ENCODE data around the gene PBX4. TPM values are rescaled to one million over a fixed set of nuclear protein-coding genes. Genes with fewer than 3 reads are reported as not detected.

PBX4 gene
- total and polyA plus RNA-seq, 4 donors, result 2.2 to 8.3 (median 6.8) TPM

GRCh38 chr19:19654441-19654840 is 36.0 kb upstream of the PBX4 start:
- H3K4me3 ChIP-seq, result no peak overlapping the region
- no peaks in the 10 kb centered on the region for H3K4me1 ChIP-seq (ENCODE audit: control insufficient read depth in 5 of 5, insufficient read depth in 5 of 5, low read length in 5 of 5)
- 95 to 97% methylated on average over 15 of the region's 15 CpGs for WGBS, 2 donors
- no peak for DNase-seq
- TF ChIP-seq CTCF (IDR thresholded peaks at IDR 0.05; ENCODE audit: control extremely low read depth, extremely low read depth), result no peak
- H3K9ac ChIP-seq (ENCODE audit: insufficient read depth in 1 of 2, low read length in 2 of 2), result no peak overlapping the region
- no peaks in the 10 kb centered on the region for H3K9me3 ChIP-seq (ENCODE audit: control insufficient read depth in 4 of 4, insufficient read depth in 3 of 4, low read length in 3 of 4)
- no peaks in the 10 kb centered on the region for H3K27me3 ChIP-seq (ENCODE audit: control insufficient read depth in 3 of 3, insufficient read depth in 3 of 3, low read length in 2 of 3)
- no peak overlapping the region for H3K27ac ChIP-seq (ENCODE audit: low read depth in 1 of 2, low read length in 1 of 2)
- H3K36me3 ChIP-seq (ENCODE audit: control insufficient read depth in 4 of 4, insufficient read depth in 4 of 4, low read length in 4 of 4), result peaks cover 24 to 92% (median 55%) of the 10 kb centered on the region in 4 donors
- ATAC-seq (ENCODE audit: insufficient read depth, low FRiP score), result no peak

- Histone ChIP-seq H3K27me3 (ENCODE audit: control insufficient read depth in 3 of 3, insufficient read depth in 3 of 3, low read length in 2 of 3) (no peaks in the 10 kb centered on the region), H3K9ac (ENCODE audit: insufficient read depth in 1 of 2, low read length in 2 of 2) (no peak overlapping the region), H3K4me1 (ENCODE audit: control insufficient read depth in 5 of 5, insufficient read depth in 5 of 5, low read length in 5 of 5) (no peaks in the 10 kb centered on the region), H3K27ac (ENCODE audit: low read depth in 1 of 2, low read length in 1 of 2) (no peak overlapping the region), H3K4me3 (no peak overlapping the region), H3K9me3 (ENCODE audit: control insufficient read depth in 4 of 4, insufficient read depth in 3 of 4, low read length in 3 of 4) (no peaks in the 10 kb centered on the region), H3K36me3 (ENCODE audit: control insufficient read depth in 4 of 4, insufficient read depth in 4 of 4, low read length in 4 of 4) (peaks cover 20 to 90% (median 57%) of the 10 kb centered on the region in 4 donors)
- no peak for ATAC-seq (ENCODE audit: insufficient read depth, low FRiP score)
- WGBS, 2 donors, result 96 to 97% methylated on average over 23 of the region's 23 CpGs
- DNase-seq, result no peak
- no peak for TF ChIP-seq CTCF (IDR thresholded peaks at IDR 0.05; ENCODE audit: control extremely low read depth, extremely low read depth)
Observed at GRCh38 chr19:19653597-19654147, 35.2 kb upstream of the PBX4 start.

- no peak overlapping the region for H3K27ac ChIP-seq (ENCODE audit: low read depth in 1 of 2, low read length in 1 of 2)
- H3K9me3 ChIP-seq (ENCODE audit: control insufficient read depth in 4 of 4, insufficient read depth in 3 of 4, low read length in 3 of 4), result no peaks in the 10 kb centered on the region
- DNase-seq, result no peak
- no peak for ATAC-seq (ENCODE audit: insufficient read depth, low FRiP score)
- TF ChIP-seq CTCF (IDR thresholded peaks at IDR 0.05; ENCODE audit: control extremely low read depth, extremely low read depth), result no peak
- no peaks in the 10 kb centered on the region for H3K4me1 ChIP-seq (ENCODE audit: control insufficient read depth in 5 of 5, insufficient read depth in 5 of 5, low read length in 5 of 5)
- no peaks in the 10 kb centered on the region for H3K27me3 ChIP-seq (ENCODE audit: control insufficient read depth in 3 of 3, insufficient read depth in 3 of 3, low read length in 2 of 3)
- WGBS, 2 donors, result 94% methylated on average over 24 of the region's 24 CpGs
- H3K4me3 ChIP-seq, result no peak overlapping the region
- H3K36me3 ChIP-seq (ENCODE audit: control insufficient read depth in 4 of 4, insufficient read depth in 4 of 4, low read length in 4 of 4), result peaks cover 15 to 84% (median 50%) of the 10 kb centered on the region in 4 donors
- no peak overlapping the region for H3K9ac ChIP-seq (ENCODE audit: insufficient read depth in 1 of 2, low read length in 2 of 2)
Observed at GRCh38 chr19:19652482-19653295, 34.2 kb upstream of the PBX4 start.

Data from lung (tissue), 12 donors.